Measurements from ENCODE around the gene STOML1.
"Not testable (repeated sequence)": the region's sequence is repeated elsewhere in the genome, so short reads cannot be mapped to it uniquely, and the experiment has no call there.

Gene STOML1

GRCh38 chr15:73962433-73962832, 29.7 kb downstream of the STOML1 start:
- no peak overlapping the region for H3K4me3 ChIP-seq (ENCODE audit: control insufficient read depth, low read depth, low read length)
- no peak for DNase-seq (ENCODE audit: low read depth)
- no peak for TF ChIP-seq CTCF (IDR thresholded peaks at IDR 0.05; ENCODE audit: control insufficient read depth, insufficient read depth, low read depth, low read length, missing control alignments)

- not testable (repeated sequence) for DNase-seq (ENCODE audit: low read depth); H3K4me3 ChIP-seq (ENCODE audit: control insufficient read depth, low read depth, low read length)
Measured at GRCh38 chr15:73960472-73961070, 31.5 kb downstream of the STOML1 start.

- DNase-seq (ENCODE audit: low read depth) = no peak
- no peak overlapping the region for H3K4me3 ChIP-seq (ENCODE audit: control insufficient read depth, low read depth, low read length)
- no peak for TF ChIP-seq CTCF (IDR thresholded peaks at IDR 0.05; ENCODE audit: control insufficient read depth, insufficient read depth, low read depth, low read length, missing control alignments)
Measured at GRCh38 chr15:73959801-73960200, 32.3 kb downstream of the STOML1 start.

GRCh38 chr15:73959012-73959581, 33.0 kb downstream of the STOML1 start:
- H3K4me3 ChIP-seq (ENCODE audit: control insufficient read depth, low read depth, low read length) = no peak overlapping the region
- no peak for DNase-seq (ENCODE audit: low read depth)
- TF ChIP-seq CTCF (IDR thresholded peaks at IDR 0.05; ENCODE audit: control insufficient read depth, insufficient read depth, low read depth, low read length, missing control alignments) = no peak

- no peak for DNase-seq (ENCODE audit: low read depth)
- no peak for TF ChIP-seq CTCF (IDR thresholded peaks at IDR 0.05; ENCODE audit: control insufficient read depth, insufficient read depth, low read depth, low read length, missing control alignments)
- H3K4me3 ChIP-seq (ENCODE audit: control insufficient read depth, low read depth, low read length) = no peak overlapping the region
Measured at GRCh38 chr15:73957785-73958184, 34.3 kb downstream of the STOML1 start.

- no peak for TF ChIP-seq CTCF (IDR thresholded peaks at IDR 0.05; ENCODE audit: control insufficient read depth, insufficient read depth, low read depth, low read length, missing control alignments)
- no peak for DNase-seq (ENCODE audit: low read depth)
- H3K4me3 ChIP-seq (ENCODE audit: control insufficient read depth, low read depth, low read length) = no peak overlapping the region
Measured at GRCh38 chr15:73957276-73957675, 34.8 kb downstream of the STOML1 start.

GRCh38 chr15:73956743-73957135, 35.4 kb downstream of the STOML1 start:
- peak overlapping the region; percentile 7; the same call in 1 of the 2 replicates for H3K4me3 ChIP-seq (ENCODE audit: control insufficient read depth, low read depth, low read length)
- peak; percentile 75 for DNase-seq (ENCODE audit: low read depth)
- no peak for TF ChIP-seq CTCF (IDR thresholded peaks at IDR 0.05; ENCODE audit: control insufficient read depth, insufficient read depth, low read depth, low read length, missing control alignments)

Data from AG09309 (cell line).